K562 (cell line): ENCODE data around the gene CBX3. TPM values are rescaled to one million over a fixed set of nuclear protein-coding genes. Genes with fewer than 3 reads are reported as not detected.

ENCODE experiments used
- CEBPZ ChIP-seq: fragments of 150-350 bp; IDR thresholded peaks from 2 replicates; pipeline ENCODE4 v1.6.1; 2014; ENCODE audit warnings: low read depth, mild to moderate bottlenecking, low read length, borderline replicate concordance
- EP400 ChIP-seq: fragments of 450-650 bp; IDR thresholded peaks from 2 replicates; pipeline ENCODE4 v1.6.1; 2017; ENCODE audit warnings: antibody characterized with exemption, mild to moderate bottlenecking, moderate library complexity
- ETS1 ChIP-seq: conservative IDR thresholded peaks from 2 replicates; pipeline ENCODE4 v1.6.1; 2011; ENCODE audit warnings: low read depth, mild to moderate bottlenecking, low read length; ENCODE audit not compliant: control insufficient read depth
- GTF2A2 ChIP-seq: IDR thresholded peaks from 2 replicates; pipeline ENCODE4 v1.6.1; 2016; ENCODE audit warnings: mild to moderate bottlenecking, missing genetic modification characterization, missing compliant biosample characterization
- LARP7 ChIP-seq: fragments of 450-650 bp; IDR thresholded peaks from 2 replicates; pipeline ENCODE4 v1.6.1; 2016
- MYC ChIP-seq, 2 experiments: fragments of 250-450 bp in 1 of 2; sonication (Bioruptor Pico) in 1 of 2; IDR thresholded peaks; 2 replicates each; pipeline versions ENCODE4 v1.5.1 to v1.6.1; 2012 to 2021; ENCODE audit warnings: low read depth in 2 of 2, borderline replicate concordance in 1 of 2, improper control_type of control experiment in 1 of 2, low read length in 1 of 2, mild to moderate bottlenecking in 1 of 2, moderate library complexity in 1 of 2
- NR1H2 ChIP-seq: sonication (generic); formaldehyde crosslinking; IDR thresholded peaks from 2 replicates; pipeline ENCODE4 v1.4.0; 2020; ENCODE audit warnings: mild to moderate bottlenecking, missing genetic modification reagents
- TEAD2 ChIP-seq: fragments of 450-650 bp; IDR thresholded peaks from 2 replicates; pipeline ENCODE4 v1.6.1; 2016; ENCODE audit warnings: missing genetic modification characterization, control low read depth, missing compliant biosample characterization
- TOE1 ChIP-seq, 2 experiments: fragments of 450-650 bp in 1 of 2; sonication (generic) in 1 of 2; formaldehyde crosslinking in 1 of 2; IDR thresholded peaks; 2 replicates each; pipeline versions ENCODE4 v1.7.1 to v1.8.0; 2016 to 2022; ENCODE audit warnings: borderline replicate concordance in 2 of 2, mild to moderate bottlenecking in 2 of 2, antibody characterized with exemption in 1 of 2, inconsistent platforms in 1 of 2, low read depth in 1 of 2, missing genetic modification reagents in 1 of 2, moderate library complexity in 1 of 2
- ZNF282 ChIP-seq: sonication (generic); formaldehyde crosslinking; IDR thresholded peaks from 2 replicates; pipeline ENCODE4 v1.8.1; 2023; ENCODE audit warnings: missing genetic modification reagents
- ZNF583 ChIP-seq: fragments of 250-450 bp; sonication (Bioruptor Pico); IDR thresholded peaks from 2 replicates; pipeline ENCODE4 v1.4.0; 2020
- polyA plus RNA-seq, 8 experiments: library from polyadenylated mRNA; depleted of rRNA in 4 of 8; stranded (reverse) in 5 of 8; unstranded in 3 of 8; fragments of >200 nt; fragmentation: Nextera tagmentation in 2 of 8; fragmentation: Illumina TruSeq in 1 of 8; extraction: Ambion mirVana in 2 of 8; extraction: Trizol in 1 of 8; gene quantifications; 2 replicates each; pipeline versions ENCODE4 v1.2.1 to v1.2.3, GENCODE V29; 2011 to 2014; ENCODE audit warnings: inconsistent platforms in 1 of 8, missing spikeins in 1 of 8
- total RNA-seq, 7 experiments: library from RNA; depleted of rRNA in 6 of 7; stranded (reverse); fragments of >200 nt in 6 of 7; fragmentation: Illumina TruSeq in 2 of 7; extraction: Trizol in 2 of 7; gene quantifications; 2 replicates each; pipeline versions ENCODE4 v1.2.1 to v1.2.3, GENCODE V29; 2011 to 2021; ENCODE audit warnings: low replicate concordance in 1 of 7
- TF ChIP-seq, protein P1 (sequence below): fragments of 450-650 bp; formaldehyde crosslinking; IDR thresholded peaks from 2 replicates; pipeline ENCODE4 v1.4.0; 2022; ENCODE audit warnings: missing genetic modification characterization
- TF ChIP-seq, protein P2 (sequence below): fragments of 450-650 bp; IDR thresholded peaks from 2 replicates; pipeline ENCODE4 v1.7.0; 2016; ENCODE audit warnings: borderline replicate concordance
- TF ChIP-seq, protein P3 (sequence below): sonication (generic); formaldehyde crosslinking; IDR thresholded peaks from 2 replicates; pipeline ENCODE4 v1.4.0; 2020; ENCODE audit warnings: mild to moderate bottlenecking, missing genetic modification reagents

The CBX3 gene
- total and polyA plus RNA-seq, 9 of the 15 experiments (the other 6 are each of a cell fraction or from before 2014, with no cell fraction given) = 198 to 413 (median 328) TPM

- TF ChIP-seq EP400 (peak; percentile 69), ETS1 (no peak; the same call in 1 of the 2 replicates), ZNF282 (CRISPR knock-in tag) (no peak), NR1H2 (CRISPR knock-in tag) (no peak), TEAD2 (tag) (no peak), CEBPZ (no peak), GTF2A2 (tag) (peak; percentile 31; the same call in 1 of the 2 replicates), ZNF583 (0 out of 2 replicates have a peak, but pooled peaks have one; percentile 63), LARP7 (no peak), MYC (IDR thresholded peaks at IDR 0.05; ENCODE audit: low read depth, low read length) (peak; percentile 48), MYC (CRISPR knock-in tag; IDR thresholded peaks at IDR 0.05; ENCODE audit: borderline replicate concordance, low read depth) (peak; percentile 36; the same call in 1 of the 2 replicates), TOE1 (IDR thresholded peaks at IDR 0.05; ENCODE audit: borderline replicate concordance) (peak; percentile 20), TOE1 (CRISPR knock-in tag; IDR thresholded peaks at IDR 0.05; ENCODE audit: borderline replicate concordance, low read depth) (no peak)
- TF ChIP-seq, protein P1, sequence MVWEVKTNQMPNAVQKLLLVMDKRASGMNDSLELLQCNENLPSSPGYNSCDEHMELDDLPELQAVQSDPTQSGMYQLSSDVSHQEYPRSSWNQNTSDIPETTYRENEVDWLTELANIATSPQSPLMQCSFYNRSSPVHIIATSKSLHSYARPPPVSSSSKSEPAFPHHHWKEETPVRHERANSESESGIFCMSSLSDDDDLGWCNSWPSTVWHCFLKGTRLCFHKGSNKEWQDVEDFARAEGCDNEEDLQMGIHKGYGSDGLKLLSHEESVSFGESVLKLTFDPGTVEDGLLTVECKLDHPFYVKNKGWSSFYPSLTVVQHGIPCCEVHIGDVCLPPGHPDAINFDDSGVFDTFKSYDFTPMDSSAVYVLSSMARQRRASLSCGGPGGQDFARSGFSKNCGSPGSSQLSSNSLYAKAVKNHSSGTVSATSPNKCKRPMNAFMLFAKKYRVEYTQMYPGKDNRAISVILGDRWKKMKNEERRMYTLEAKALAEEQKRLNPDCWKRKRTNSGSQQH (CRISPR knock-in tag) = peak; percentile 79; the same call in 1 of the 2 replicates
- TF ChIP-seq, protein P2, sequence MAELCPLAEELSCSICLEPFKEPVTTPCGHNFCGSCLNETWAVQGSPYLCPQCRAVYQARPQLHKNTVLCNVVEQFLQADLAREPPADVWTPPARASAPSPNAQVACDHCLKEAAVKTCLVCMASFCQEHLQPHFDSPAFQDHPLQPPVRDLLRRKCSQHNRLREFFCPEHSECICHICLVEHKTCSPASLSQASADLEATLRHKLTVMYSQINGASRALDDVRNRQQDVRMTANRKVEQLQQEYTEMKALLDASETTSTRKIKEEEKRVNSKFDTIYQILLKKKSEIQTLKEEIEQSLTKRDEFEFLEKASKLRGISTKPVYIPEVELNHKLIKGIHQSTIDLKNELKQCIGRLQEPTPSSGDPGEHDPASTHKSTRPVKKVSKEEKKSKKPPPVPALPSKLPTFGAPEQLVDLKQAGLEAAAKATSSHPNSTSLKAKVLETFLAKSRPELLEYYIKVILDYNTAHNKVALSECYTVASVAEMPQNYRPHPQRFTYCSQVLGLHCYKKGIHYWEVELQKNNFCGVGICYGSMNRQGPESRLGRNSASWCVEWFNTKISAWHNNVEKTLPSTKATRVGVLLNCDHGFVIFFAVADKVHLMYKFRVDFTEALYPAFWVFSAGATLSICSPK = no peak
- TF ChIP-seq, protein P3, sequence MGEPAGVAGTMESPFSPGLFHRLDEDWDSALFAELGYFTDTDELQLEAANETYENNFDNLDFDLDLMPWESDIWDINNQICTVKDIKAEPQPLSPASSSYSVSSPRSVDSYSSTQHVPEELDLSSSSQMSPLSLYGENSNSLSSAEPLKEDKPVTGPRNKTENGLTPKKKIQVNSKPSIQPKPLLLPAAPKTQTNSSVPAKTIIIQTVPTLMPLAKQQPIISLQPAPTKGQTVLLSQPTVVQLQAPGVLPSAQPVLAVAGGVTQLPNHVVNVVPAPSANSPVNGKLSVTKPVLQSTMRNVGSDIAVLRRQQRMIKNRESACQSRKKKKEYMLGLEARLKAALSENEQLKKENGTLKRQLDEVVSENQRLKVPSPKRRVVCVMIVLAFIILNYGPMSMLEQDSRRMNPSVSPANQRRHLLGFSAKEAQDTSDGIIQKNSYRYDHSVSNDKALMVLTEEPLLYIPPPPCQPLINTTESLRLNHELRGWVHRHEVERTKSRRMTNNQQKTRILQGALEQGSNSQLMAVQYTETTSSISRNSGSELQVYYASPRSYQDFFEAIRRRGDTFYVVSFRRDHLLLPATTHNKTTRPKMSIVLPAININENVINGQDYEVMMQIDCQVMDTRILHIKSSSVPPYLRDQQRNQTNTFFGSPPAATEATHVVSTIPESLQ (CRISPR knock-in tag) = no peak
Observed at GRCh38 chr7:26201247-26202018, at the start of gene CBX3 (continued).
